Immature natural killer cell (primary cell): ENCODE results near the gene AUTS2. TPM values are rescaled to one million over a fixed set of nuclear protein-coding genes. Genes with fewer than 3 reads are reported as not detected.

Experiments
- DNase-seq, 3 donors: peaks; one replicate each; pipeline ENCODE4 v3.0.0; 2022; ENCODE audit warnings: mixed read lengths in 1 of 3
- H3K27ac Mint-ChIP-seq, 6 donors: one replicate each; pipeline ENCODE4 v1.8.0; 2020; ENCODE audit warnings: mixed read lengths in 6 of 6, mild to moderate bottlenecking in 5 of 6, inconsistent platforms in 4 of 6, moderate library complexity in 3 of 6
- H3K27me3 Mint-ChIP-seq, 3 donors: one replicate each; pipeline ENCODE4 v1.8.0; 2020 to 2021; ENCODE audit warnings: low read depth in 3 of 3, mild to moderate bottlenecking in 3 of 3, mixed read lengths in 3 of 3, moderate library complexity in 3 of 3, inconsistent platforms in 1 of 3
- H3K36me3 Mint-ChIP-seq, 3 donors: one replicate each; pipeline ENCODE4 v1.8.0; 2020; ENCODE audit warnings: mixed read lengths in 3 of 3, inconsistent platforms in 2 of 3, mild to moderate bottlenecking in 2 of 3
- H3K4me1 Mint-ChIP-seq, 2 donors: one replicate each; pipeline ENCODE4 v1.8.0; 2020; ENCODE audit warnings: inconsistent platforms in 2 of 2, mild to moderate bottlenecking in 2 of 2, mixed read lengths in 2 of 2, moderate library complexity in 1 of 2
- H3K4me3 Mint-ChIP-seq, 5 donors: one replicate each; pipeline ENCODE4 v1.8.0; 2020; ENCODE audit warnings: mild to moderate bottlenecking in 5 of 5, mixed read lengths in 5 of 5, inconsistent platforms in 3 of 5, moderate library complexity in 3 of 5
- H3K9me3 Mint-ChIP-seq, 6 donors: one replicate each; pipeline ENCODE4 v1.8.0; 2020; ENCODE audit warnings: mild to moderate bottlenecking in 6 of 6, mixed read lengths in 6 of 6, inconsistent platforms in 4 of 6, moderate library complexity in 3 of 6
- polyA plus RNA-seq, 3 donors: library from polyadenylated mRNA; unstranded; fragments of 300-500 nt; fragmentation: Illumina TruSeq; gene quantifications; one replicate each; pipeline ENCODE4 v1.2.3, GENCODE V29; 2021

Gene AUTS2
- polyA plus RNA-seq, 3 donors from 2014 or later: 1.9 to 17.6 (median 8.0) TPM

DNA sequence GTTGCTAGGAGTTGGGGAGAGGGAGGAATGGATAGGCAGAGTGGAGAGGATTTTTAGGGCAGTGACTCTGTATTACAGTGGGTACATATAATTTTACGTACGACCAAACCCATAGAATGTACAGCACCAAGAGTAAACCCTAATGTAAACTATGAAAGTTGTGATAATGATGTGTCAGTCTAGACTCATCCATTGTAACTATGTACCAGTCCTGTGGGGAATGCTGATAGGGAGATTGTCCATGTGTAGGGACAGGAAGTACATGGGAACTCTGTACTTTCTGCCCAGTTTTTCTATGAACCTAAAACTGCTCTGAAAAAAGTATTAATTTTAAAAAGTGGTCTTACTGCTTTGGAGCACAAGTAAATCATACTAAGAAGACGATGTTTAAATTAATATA lies 441.8 kb downstream of the AUTS2 start:
- Mint-ChIP-seq H3K27ac (no peak overlapping the region), H3K4me3 (no peak overlapping the region), H3K9me3 (no peaks in the 10 kb centered on the region), H3K27me3 (peaks cover 0 to 2% (median 1%) of the 10 kb centered on the region in 3 donors), H3K36me3 (no peaks in the 10 kb centered on the region), H3K4me1 (peaks cover 8 to 13% of the 10 kb centered on the region in 2 donors)
- DNase-seq: no peak

GRCh38 chr7:70040970-70041766 lies 442.9 kb downstream of the AUTS2 start:
- no peak overlapping the region for H3K4me3 Mint-ChIP-seq
- no peak for DNase-seq
- no peak overlapping the region for H3K27ac Mint-ChIP-seq
- no peaks in the 10 kb centered on the region for H3K36me3 Mint-ChIP-seq
- H3K27me3 Mint-ChIP-seq: peaks cover 0 to 2% (median 1%) of the 10 kb centered on the region in 3 donors
- no peaks in the 10 kb centered on the region for H3K9me3 Mint-ChIP-seq
- peaks cover 8 to 13% of the 10 kb centered on the region in 2 donors for H3K4me1 Mint-ChIP-seq

- Mint-ChIP-seq H3K36me3 (no peaks in the 10 kb centered on the region), H3K27me3 (peaks cover 0 to 2% (median 1%) of the 10 kb centered on the region in 3 donors), H3K27ac (no peak overlapping the region), H3K4me3 (no peak overlapping the region), H3K4me1 (peaks cover 8 to 13% of the 10 kb centered on the region in 2 donors), H3K9me3 (no peaks in the 10 kb centered on the region)
- DNase-seq: no peak
These were observed 444.3 kb downstream of the AUTS2 start for GRCh38 chr7:70042533-70042932.

DNA sequence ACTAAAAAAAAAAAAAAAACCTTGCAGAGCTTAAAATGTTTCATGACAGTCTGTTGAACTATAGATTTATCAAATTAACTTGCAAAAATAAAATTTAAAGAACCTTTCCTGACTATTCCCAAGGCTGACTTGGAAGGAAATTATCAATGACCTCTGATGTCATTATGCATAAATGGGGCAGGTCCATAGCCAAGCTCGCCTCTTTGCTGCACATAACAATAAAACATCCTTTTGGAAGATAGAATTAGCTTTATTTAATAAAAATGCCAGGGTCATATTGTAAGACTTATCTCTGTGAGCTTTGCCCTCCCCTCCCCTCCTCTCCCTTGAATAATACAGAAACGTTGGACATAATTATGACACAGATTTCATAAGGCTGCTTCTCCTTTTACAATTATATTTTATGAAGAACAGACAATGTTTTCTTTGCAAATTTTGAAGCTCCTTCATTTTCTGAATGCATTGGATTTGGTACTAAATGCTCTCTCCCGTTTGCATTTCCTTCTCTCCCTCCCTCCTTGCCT lies 444.8 kb downstream of the AUTS2 start:
- Mint-ChIP-seq H3K27me3 (peaks cover 0 to 2% (median under 1%) of the 10 kb centered on the region in 3 donors), H3K4me1 (peaks cover 8 to 13% of the 10 kb centered on the region in 2 donors), H3K36me3 (no peaks in the 10 kb centered on the region), H3K4me3 (no peak overlapping the region), H3K9me3 (no peaks in the 10 kb centered on the region), H3K27ac (no peak overlapping the region)
- no peak for DNase-seq

DNA sequence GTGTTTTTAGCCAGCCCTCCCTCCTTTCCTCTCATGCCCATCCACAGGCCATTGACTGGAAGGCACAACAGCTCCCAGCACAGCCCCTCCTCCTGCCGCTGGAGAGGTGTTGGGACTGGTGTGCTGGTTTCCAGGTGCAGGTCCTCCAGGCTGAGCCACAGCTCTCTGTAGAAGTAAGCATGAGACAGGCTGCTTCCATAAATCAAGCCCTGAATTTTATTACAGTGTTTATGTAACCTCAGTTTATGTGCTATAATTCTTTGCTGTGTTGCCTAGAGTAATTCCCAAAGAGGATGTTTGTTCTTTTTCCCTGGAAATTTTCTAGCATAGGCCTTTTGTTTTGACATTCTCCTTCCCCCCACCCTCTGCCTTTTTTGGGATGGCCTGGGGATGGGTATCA lies 445.8 kb downstream of the AUTS2 start:
- peaks cover 8 to 13% of the 10 kb centered on the region in 2 donors for H3K4me1 Mint-ChIP-seq
- no peak overlapping the region for H3K27ac Mint-ChIP-seq
- H3K36me3 Mint-ChIP-seq: no peaks in the 10 kb centered on the region
- no peak for DNase-seq
- peaks cover 0 to 3% (median 2%) of the 10 kb centered on the region in 3 donors for H3K27me3 Mint-ChIP-seq
- H3K9me3 Mint-ChIP-seq: no peaks in the 10 kb centered on the region
- H3K4me3 Mint-ChIP-seq: no peak overlapping the region

- Mint-ChIP-seq H3K4me3 (no peak overlapping the region), H3K9me3 (no peaks in the 10 kb centered on the region), H3K4me1 (peaks cover 8 to 13% of the 10 kb centered on the region in 2 donors), H3K36me3 (no peaks in the 10 kb centered on the region), H3K27ac (no peak overlapping the region), H3K27me3 (peaks cover 0 to 3% (median 2%) of the 10 kb centered on the region in 3 donors)
- DNase-seq: no peak
These were observed 446.2 kb downstream of the AUTS2 start for GRCh38 chr7:70044525-70044924.

GRCh38 chr7:70044981-70045380 lies 446.7 kb downstream of the AUTS2 start:
- Mint-ChIP-seq H3K9me3 (no peaks in the 10 kb centered on the region), H3K4me3 (no peak overlapping the region), H3K27me3 (peaks cover 0 to 3% (median 2%) of the 10 kb centered on the region in 3 donors), H3K36me3 (no peaks in the 10 kb centered on the region), H3K27ac (no peak overlapping the region), H3K4me1 (peaks cover 8 to 13% of the 10 kb centered on the region in 2 donors)
- DNase-seq: no peak

DNA sequence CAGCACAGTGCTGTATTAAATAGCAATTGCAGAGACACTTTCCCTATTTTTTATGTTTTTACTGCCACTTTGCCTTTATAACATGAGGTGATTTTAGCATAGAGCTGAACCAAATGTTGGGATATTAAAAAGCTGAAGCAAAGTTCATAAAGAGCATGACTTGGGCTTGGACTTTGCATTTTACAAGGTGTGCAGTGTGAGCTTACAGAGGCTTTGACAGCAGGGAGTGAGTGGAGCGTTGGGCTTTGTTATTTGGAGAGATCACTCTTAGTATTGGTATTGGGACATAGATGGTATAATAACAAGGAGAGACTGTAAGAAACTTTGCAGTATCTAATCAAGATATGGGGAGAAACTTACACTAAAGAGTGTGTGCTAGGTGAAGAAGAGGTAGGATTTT lies 449.1 kb downstream of the AUTS2 start:
- no peaks in the 10 kb centered on the region for H3K9me3 Mint-ChIP-seq
- no peaks in the 10 kb centered on the region for H3K36me3 Mint-ChIP-seq
- H3K27ac Mint-ChIP-seq: no peak overlapping the region
- DNase-seq: no peak
- H3K4me1 Mint-ChIP-seq: peaks cover 8 to 13% of the 10 kb centered on the region in 2 donors
- peaks cover 0 to 3% (median 2%) of the 10 kb centered on the region in 3 donors for H3K27me3 Mint-ChIP-seq
- H3K4me3 Mint-ChIP-seq: no peak overlapping the region

DNA sequence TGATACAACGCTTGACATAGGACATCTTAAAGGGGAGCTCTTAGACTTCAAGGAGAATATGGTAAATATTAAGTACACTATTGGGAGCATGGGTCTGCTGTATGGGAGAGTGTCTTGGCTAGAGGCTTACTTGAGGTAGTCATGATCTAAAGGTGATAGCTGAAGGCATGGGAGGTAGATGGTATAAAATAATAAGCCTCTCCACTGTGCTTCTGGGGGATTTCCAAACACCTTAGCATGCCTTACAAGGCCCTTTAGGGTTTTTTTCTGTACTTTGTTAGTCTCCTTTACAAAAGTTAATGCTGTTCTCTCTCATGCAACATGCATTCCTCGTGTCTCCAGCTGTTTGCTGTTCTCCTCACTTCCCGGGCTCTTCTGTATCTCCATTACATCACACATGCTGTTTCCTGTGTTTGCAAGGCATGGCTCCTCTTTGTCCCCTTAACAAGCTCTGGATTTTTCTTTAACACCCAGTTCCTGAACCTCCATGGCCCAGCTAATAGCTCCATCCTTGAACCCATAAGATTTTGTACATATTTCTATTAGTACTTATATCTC lies 449.7 kb downstream of the AUTS2 start:
- Mint-ChIP-seq H3K27ac (no peak overlapping the region), H3K4me1 (peaks cover 2 to 7% of the 10 kb centered on the region in 2 donors), H3K27me3 (peaks cover 0 to 3% (median 2%) of the 10 kb centered on the region in 3 donors)

GRCh38 chr7:70051726-70052125 lies 453.5 kb downstream of the AUTS2 start:
- H3K27me3 Mint-ChIP-seq: peaks cover 0 to 6% (median 4%) of the 10 kb centered on the region in 3 donors
- H3K36me3 Mint-ChIP-seq: peaks cover 0 to 4% (median 4%) of the 10 kb centered on the region in 3 donors
- no peak overlapping the region for H3K27ac Mint-ChIP-seq

More for the DNA sequence above, 449.7 kb downstream of the AUTS2 start:
- DNase-seq: no peak
- Mint-ChIP-seq H3K9me3 (no peaks in the 10 kb centered on the region), H3K36me3 (no peaks in the 10 kb centered on the region), H3K4me3 (no peak overlapping the region)

DNA sequence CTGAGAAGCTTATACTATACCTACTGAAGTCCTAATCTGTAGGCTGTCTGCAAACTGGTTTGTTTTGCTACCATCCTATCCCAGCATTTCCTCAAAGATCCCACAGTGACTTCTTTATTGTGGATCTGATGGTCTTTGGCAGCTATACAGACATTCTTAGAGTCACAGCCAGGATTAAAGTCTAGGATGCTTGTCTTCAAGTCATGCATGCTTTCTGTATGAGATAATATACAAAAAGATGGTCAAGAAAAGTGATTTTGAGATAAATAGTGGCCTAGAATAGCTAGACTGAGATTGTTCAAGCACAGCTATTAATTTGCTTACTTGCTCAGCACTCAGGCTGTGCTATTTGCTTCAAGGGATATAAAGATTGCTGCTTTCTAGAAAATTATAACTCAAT lies 454.4 kb downstream of the AUTS2 start:
- Mint-ChIP-seq H3K36me3 (peaks cover 0 to 4% (median 4%) of the 10 kb centered on the region in 3 donors), H3K9me3 (no peaks in the 10 kb centered on the region), H3K4me1 (no peaks in the 10 kb centered on the region), H3K27ac (no peak overlapping the region), H3K4me3 (no peak overlapping the region), H3K27me3 (peaks cover 0 to 6% (median 4%) of the 10 kb centered on the region in 3 donors)
- no peak for DNase-seq

More at GRCh38 chr7:70051726-70052125, 453.5 kb downstream of the AUTS2 start:
- DNase-seq: no peak
- no peaks in the 10 kb centered on the region for H3K4me1 Mint-ChIP-seq
- H3K4me3 Mint-ChIP-seq: no peak overlapping the region
- H3K9me3 Mint-ChIP-seq: no peaks in the 10 kb centered on the region

DNA sequence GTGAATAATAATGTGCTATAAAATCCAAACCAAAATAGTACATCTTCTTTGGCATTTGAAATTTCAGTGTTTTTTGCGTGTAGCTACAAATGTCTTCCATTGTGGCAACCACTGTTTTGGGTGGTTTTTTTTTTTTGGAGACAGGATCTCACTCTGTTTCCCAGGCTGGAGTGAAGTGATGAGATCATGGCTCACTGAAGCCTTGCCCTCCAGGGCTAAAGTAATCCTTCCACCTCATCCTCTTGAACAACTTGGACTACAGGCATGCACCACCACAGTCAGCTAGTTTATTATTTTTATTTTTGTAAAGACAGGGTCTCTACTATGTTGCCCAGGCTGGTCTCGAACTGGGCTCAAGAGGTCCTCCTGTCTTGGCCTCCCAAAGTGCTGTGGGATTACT lies 455.1 kb downstream of the AUTS2 start:
- no peak overlapping the region for H3K27ac Mint-ChIP-seq
- no peak for DNase-seq
- peaks cover 0 to 6% (median 1%) of the 10 kb centered on the region in 3 donors for H3K27me3 Mint-ChIP-seq
- no peaks in the 10 kb centered on the region for H3K4me1 Mint-ChIP-seq
- no peaks in the 10 kb centered on the region for H3K9me3 Mint-ChIP-seq
- H3K36me3 Mint-ChIP-seq: peaks cover 0 to 4% (median 4%) of the 10 kb centered on the region in 3 donors
- H3K4me3 Mint-ChIP-seq: no peak overlapping the region

DNA sequence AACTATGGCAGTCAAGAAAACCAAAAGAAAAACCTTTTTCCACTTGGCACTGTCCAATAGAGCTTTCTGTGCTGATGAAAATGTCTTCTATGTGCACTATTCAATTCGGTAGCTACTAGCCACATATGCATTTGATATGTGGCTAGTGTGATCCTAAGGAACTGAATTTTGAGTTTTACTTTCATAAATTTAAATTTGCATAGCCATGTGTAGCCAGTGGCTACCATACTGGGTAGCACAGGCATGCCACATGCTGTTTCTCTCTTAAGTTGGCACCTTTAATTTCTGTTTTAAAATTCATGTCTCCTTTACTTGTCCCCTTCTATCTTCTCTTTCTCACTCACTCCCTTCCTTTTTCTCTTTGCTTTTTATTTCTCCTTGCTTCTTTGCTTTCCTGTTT lies 455.7 kb downstream of the AUTS2 start:
- H3K36me3 Mint-ChIP-seq: peaks cover 0 to 4% (median 4%) of the 10 kb centered on the region in 3 donors
- DNase-seq: no peak
- peaks cover 0 to 1% of the 10 kb centered on the region in 2 donors for H3K4me1 Mint-ChIP-seq
- peaks cover 0 to 6% (median 1%) of the 10 kb centered on the region in 3 donors for H3K27me3 Mint-ChIP-seq
- no peaks in the 10 kb centered on the region for H3K9me3 Mint-ChIP-seq
- no peak overlapping the region for H3K4me3 Mint-ChIP-seq
- H3K27ac Mint-ChIP-seq: no peak overlapping the region

DNA sequence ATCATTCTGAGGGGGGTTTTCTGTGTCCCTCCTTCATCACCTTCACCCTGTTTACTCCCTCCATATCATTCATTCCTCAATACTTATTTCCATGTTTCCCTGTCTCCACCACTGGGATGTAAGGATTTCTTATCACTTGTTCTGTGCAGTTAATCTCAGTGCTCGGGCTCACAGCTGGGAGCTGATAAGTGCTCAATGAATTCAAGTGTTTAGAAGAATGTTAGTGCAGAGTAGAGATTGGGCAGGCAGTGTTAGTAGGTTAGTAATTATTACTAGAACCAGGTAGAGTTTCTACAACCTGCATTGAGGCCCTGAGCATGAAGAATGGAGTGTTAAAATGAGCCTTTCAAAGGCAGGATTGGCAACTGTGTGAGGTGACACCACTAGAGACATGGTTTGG lies 458.1 kb downstream of the AUTS2 start:
- Mint-ChIP-seq H3K27ac (no peak overlapping the region), H3K36me3 (peaks cover 0 to 4% (median 4%) of the 10 kb centered on the region in 3 donors), H3K9me3 (no peaks in the 10 kb centered on the region), H3K4me3 (no peak overlapping the region), H3K4me1 (peaks cover 21 to 23% of the 10 kb centered on the region in 2 donors), H3K27me3 (peaks cover 1 to 4% (median 4%) of the 10 kb centered on the region in 3 donors)
- no peak for DNase-seq
